T-helper 2 cell (primary cell): ENCODE measurements around the gene IPMK.

Experiments used
- DNase-seq, 5 experiments: peaks; one replicate each; pipeline versions ENCODE4 v3.0.0 to v3.0.0-alpha.2; 2012 to 2022

IPMK gene

GRCh38 chr10:58150290-58150689 lies 117.4 kb downstream of the IPMK start:
- DNase-seq, result no peak

GRCh38 chr10:58143944-58144343 lies 123.8 kb downstream of the IPMK start:
- peak in 1 of 5 experiments; percentile 32 for DNase-seq
